Epidermal melanocyte (primary cell): Measurements from ENCODE around the gene PAQR8.

Source experiments
- DNase-seq: peaks from one replicate; pipeline ENCODE4 v3.0.0; 2011; ENCODE audit warnings: low spot score; ENCODE audit not compliant: insufficient read length

The PAQR8 gene

DNA sequence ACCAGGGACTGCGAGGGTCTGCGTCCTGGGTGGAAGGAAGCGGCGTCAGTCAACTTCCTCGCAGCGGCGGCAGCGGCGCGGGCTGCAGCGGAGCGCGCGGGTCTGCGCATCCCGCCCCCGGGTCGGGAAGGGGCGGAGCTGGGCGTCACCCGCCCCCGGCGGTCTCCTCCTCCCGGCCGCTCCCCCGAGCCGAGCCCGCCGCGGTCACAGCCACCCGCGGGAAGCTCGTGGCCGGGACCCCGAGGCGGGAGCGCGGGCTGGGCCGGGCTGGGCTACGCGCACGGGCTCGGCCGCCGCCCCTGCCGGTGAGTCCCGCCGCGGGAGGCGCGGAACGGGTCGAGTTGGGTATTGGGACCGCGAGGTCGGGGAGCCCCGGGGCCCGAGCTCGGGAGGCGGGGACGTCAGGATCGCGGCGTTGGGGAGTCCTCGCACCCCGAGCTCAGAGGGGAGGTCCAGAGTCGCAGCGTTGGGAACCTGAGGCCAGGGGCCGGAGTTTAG is at the start of gene PAQR8:
Gene PAQR8, plus strand, starts transcription at position 207 of the 498 bp plus-strand sequence. CDS start 41,063 bp downstream, outside the sequence.
- peak; percentile 83 for DNase-seq

DNA sequence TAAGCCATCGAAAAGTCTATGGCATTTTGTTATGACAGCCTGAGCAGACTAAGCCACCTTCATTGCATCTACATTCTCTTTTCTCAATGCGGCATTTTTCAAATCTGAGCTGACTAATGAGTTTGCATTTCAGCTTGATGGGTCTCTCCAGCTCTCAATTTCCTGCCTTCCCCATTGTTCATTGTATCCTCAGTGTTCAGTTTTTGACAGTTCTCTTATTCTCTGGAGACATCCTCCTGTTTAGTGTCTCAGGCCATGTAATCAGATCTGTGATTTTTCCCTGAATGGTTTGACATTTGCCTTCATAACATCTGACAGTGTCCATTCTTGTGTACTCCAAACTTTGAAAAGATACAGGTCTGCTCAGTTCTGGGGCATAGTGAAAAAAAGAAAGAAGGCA is 49.5 kb upstream of the PAQR8 start:
- no peak for DNase-seq

DNA sequence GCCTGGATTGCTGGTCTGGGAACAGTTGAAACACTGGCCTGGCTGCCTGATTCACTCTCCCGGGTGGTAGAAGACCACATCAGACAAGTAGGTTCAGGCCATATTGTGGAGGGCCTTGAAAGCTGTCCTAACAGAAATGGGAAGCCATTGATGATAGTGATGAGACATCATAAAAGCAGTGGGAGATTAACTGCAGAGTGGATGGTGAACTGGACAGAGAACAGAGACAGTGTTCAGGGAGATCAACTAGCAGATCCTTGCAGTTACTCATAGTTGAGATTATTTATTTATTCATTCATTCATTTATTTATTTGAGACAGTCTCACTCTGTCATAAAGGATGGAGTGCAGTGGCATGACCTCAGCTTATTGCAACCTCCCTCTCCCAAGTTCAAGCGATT is 47.2 kb upstream of the PAQR8 start:
- DNase-seq = no peak

DNA sequence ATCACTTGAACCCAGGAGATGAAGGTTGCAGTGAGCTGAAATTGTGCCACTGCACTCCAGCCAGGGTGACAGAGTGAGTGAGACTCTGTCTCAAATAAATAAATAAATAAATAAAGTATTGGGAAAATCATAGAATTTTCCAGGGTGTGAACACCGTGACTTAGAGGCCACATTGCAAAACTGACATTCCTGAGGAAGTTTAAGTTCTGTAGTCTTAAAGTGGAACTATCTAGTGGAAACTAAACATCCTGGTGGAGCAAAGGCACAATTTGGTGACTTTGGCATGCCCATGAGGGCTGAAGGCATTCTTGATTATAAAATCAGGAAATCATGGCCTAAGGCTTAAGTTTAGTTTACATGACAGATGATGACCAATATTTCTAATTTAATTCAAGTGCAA is 44.7 kb upstream of the PAQR8 start:
- DNase-seq = no peak

GRCh38 chr6:52317841-52318581 is 43.9 kb upstream of the PAQR8 start:
- no peak for DNase-seq

- no peak for DNase-seq
These were observed 37.8 kb upstream of the PAQR8 start for GRCh38 chr6:52324189-52324588.

GRCh38 chr6:52325695-52326471 is 36.1 kb upstream of the PAQR8 start:
- DNase-seq = no peak

GRCh38 chr6:52326540-52327364 is 35.2 kb upstream of the PAQR8 start:
- DNase-seq = no peak

DNA sequence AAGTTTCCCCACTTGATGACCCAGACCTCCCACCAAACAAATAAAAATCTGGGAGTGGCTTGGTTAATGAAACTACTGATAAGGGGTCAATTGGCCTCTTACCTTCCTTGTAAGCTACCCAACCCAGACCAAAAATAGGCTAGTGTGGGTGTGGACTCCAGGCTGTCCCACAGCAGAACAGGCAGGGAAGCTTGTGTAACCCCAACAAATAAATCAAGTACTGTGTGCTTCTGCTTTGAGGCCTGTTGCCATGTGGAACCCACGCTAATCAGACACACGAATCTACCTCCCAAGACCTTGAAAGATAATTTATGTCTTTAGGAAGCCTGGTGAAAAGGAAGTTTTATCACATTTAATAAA is 33.7 kb upstream of the PAQR8 start:
- DNase-seq = no peak

- DNase-seq = no peak
These were observed 33.2 kb upstream of the PAQR8 start for GRCh38 chr6:52328729-52329128.

DNA sequence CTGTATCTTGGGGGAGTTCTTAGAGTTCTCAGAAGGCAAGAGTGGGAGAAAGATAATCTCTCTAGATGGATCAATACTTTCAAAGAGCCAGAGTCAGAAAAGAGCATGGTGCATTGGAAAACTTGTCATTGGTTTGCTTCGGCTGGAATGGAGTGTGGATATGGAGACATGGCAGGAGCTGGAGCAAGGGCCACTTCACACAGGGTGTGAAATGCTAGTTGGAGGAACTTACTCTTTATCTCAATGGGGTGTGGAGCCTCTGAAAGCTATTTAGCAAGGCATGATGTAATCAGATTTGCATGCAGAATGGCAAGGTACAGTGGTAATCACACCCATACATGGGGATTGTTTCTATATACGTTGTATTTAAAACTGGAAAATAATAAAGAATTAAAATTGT is 31.5 kb upstream of the PAQR8 start:
- no peak for DNase-seq

DNA sequence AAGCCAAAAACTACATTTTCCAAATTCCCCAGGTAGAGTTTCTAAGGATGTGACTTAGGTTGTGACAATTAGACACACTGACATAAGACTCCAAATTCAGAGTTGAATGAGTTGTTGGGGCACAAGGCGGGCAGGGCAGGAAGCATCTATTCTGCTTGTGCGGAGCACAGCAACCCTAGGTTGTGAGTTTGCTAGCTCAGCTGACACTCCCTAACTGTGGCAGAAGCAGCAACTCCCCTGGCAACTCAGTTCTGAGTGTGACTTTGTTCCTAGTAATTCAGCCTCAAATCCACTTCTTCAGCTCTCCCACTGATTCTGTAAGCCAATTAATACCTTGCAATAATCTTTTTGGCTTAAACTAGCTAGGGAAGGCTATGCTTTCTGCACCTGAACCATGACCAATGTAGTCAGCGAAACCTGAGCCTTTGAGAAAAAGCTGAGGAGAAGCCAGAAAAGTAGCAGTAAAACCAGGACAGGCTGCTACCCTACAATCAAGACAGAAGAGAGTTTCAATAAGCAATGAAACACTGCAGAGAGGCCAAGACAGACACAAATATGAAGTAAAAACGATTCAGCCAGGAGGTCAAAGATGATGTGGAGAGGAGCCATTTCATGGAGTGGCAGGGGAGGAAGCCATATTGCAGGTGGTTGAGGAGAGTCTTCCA is 30.0 kb upstream of the PAQR8 start:
- no peak for DNase-seq

GRCh38 chr6:52333840-52334200 is 28.1 kb upstream of the PAQR8 start:
- DNase-seq = no peak

GRCh38 chr6:52335576-52335975 is 26.4 kb upstream of the PAQR8 start:
- DNase-seq = no peak

GRCh38 chr6:52336919-52337561 is 24.9 kb upstream of the PAQR8 start:
- no peak for DNase-seq

DNA sequence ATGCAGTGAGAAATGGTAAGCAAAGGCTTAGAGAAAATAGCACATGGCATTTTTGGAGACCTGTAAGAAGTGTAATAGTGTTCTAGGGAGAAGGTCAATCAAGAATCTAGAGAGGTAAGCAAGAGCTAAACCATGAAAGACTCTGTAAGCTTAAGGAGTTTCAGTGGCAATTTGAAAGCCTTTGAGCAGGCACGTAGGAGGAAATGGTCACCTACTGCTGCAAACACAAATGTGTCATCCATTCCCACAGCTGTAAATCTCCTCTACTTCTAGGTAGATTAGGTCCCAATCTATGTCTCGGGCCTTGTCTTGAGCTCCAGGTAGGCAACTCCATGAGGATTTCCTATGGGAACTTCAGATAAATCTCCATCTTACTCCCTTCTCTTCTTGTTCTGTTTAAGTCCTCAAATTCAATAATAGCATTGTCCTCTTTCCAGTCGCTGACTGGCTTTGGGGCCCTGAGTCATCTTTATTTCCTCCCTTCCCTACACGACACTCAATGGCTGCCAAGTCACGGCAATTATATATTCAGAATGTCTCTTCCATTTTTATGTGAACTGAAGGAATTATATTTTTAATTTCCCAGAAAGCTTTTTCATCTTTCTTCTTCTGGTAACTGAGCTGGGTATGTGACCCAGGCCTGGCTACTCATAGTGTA is 24.2 kb upstream of the PAQR8 start:
- no peak for DNase-seq

- DNase-seq = no peak
These were observed 21.4 kb upstream of the PAQR8 start for GRCh38 chr6:52340603-52340880.

GRCh38 chr6:52341561-52342260 is 20.2 kb upstream of the PAQR8 start:
- no peak for DNase-seq

- no peak for DNase-seq
These were observed 16.6 kb upstream of the PAQR8 start for GRCh38 chr6:52345311-52345710.

DNA sequence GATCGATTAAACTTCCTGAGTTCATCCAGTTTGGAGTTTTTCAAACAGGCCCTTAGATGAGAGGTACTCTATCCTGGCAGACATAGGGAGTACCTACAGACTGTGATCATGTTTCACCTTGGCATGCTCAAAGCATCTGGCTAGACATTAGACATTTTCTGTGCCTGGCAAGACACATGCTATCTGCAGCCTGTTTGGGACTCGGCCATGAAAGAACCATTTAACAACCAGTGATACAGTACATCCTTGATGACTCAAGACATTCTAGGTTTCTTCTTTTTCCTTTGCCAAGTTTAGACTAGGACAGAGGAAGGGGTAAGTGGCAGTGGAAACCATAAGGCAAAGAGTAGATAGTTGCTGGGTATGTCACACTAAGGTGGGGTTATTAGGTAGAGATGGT is 15.4 kb upstream of the PAQR8 start:
- no peak for DNase-seq
